Lower leg skin (tissue), 3 donors: ENCODE results near the gene ANO1.

Source experiments
- POLR2A ChIP-seq, 2 donors: fragments of 450-650 bp; IDR thresholded peaks; one replicate each; pipeline ENCODE4 v1.6.1; 2016 to 2017; ENCODE audit warnings: antibody characterized with exemption in 2 of 2, mild to moderate bottlenecking in 1 of 2, moderate library complexity in 1 of 2
- TF ChIP-seq, protein P1 (sequence below), 3 donors: fragments of 450-650 bp; IDR thresholded peaks; one replicate each; pipeline ENCODE4 v1.5.1; 2016; ENCODE audit warnings: antibody characterized with exemption in 3 of 3, mild to moderate bottlenecking in 3 of 3, moderate library complexity in 2 of 3

DNA sequence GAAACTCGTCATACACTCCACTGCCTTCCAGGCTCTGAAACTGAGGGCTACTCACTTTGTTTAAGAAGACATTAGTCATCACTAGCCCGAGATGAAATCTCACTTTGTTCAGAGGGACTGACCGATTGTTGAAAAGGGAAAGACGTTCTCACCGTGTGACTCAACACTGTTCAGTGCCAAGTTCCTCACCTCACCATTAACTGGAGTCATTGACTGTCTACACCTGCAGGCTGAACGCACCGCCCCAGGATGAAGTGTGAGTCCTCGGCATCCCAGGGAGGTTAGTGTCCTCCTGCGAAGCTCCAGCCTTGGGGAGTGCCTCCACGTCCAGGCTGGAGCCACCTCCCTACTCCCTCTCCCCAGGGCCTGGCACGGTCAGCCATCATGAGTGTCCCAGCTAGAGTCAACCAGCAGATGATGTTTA lies 155.4 kb downstream of the ANO1 start:
- no peak for TF ChIP-seq POLR2A (IDR thresholded peaks at IDR 0.05)
- TF ChIP-seq, protein P1, sequence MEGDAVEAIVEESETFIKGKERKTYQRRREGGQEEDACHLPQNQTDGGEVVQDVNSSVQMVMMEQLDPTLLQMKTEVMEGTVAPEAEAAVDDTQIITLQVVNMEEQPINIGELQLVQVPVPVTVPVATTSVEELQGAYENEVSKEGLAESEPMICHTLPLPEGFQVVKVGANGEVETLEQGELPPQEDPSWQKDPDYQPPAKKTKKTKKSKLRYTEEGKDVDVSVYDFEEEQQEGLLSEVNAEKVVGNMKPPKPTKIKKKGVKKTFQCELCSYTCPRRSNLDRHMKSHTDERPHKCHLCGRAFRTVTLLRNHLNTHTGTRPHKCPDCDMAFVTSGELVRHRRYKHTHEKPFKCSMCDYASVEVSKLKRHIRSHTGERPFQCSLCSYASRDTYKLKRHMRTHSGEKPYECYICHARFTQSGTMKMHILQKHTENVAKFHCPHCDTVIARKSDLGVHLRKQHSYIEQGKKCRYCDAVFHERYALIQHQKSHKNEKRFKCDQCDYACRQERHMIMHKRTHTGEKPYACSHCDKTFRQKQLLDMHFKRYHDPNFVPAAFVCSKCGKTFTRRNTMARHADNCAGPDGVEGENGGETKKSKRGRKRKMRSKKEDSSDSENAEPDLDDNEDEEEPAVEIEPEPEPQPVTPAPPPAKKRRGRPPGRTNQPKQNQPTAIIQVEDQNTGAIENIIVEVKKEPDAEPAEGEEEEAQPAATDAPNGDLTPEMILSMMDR (IDR thresholded peaks at IDR 0.05), result no peak
